NK-92 (cell line): Measurements from ENCODE around the gene VTI1B.
"Not testable (repeated sequence)": the region's sequence is repeated elsewhere in the genome, so short reads cannot be mapped to it uniquely, and the experiment has no call there.

ENCODE experiments used
- DNase-seq: peaks from one replicate; lab custom pipeline; 2025; ENCODE audit not compliant: unreplicated experiment; lab: John Stamatoyannopoulos, UW

The VTI1B gene, protein sequence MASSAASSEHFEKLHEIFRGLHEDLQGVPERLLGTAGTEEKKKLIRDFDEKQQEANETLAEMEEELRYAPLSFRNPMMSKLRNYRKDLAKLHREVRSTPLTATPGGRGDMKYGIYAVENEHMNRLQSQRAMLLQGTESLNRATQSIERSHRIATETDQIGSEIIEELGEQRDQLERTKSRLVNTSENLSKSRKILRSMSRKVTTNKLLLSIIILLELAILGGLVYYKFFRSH

DNA sequence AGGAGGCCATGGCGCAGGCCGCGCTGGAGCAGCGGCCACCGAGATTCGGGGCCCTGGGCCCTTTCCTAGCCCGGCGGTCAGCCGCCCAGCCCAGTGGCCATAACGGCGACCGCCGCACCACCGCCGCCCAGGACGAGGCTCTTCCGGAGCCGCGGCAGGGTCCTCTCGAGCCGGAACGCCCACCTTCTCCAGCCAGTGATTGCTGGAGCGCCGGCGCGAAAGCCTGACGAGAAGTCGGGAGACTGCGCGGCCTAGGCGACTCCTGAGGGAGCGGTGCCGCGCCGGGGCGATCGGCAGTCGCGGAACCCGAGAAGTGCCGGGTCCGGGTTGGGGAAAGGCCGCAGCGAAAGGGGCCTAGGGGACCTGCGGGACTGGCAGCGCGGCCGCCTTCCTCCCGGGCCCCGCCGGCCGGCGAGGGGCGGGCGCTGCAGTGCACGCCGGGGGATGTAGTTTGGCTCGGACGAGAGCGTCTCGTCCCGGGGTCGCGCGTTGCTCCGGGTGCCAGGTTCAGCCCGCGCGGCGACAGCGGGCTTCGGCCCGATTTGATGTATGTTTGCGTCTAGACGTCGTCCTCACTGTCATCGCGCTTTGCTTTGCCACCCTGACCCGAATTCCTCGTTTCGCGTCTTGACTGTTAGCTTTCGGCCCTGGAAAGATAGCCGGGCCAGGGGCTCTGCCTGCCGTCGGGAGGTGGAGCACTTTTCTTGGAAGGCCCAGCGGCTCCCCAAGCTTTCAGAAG lies at the start of gene VTI1B:
TSS of gene VTI1B (minus strand) at position 153 of the 739 bp plus-strand sequence. CDS start at position 10, 143 bp downstream.
- no peak for DNase-seq

- DNase-seq, result no peak
These were observed 47.9 kb upstream of the VTI1B start for GRCh38 chr14:67722293-67722692.

GRCh38 chr14:67721875-67722274 lies 47.4 kb upstream of the VTI1B start:
- DNase-seq, result no peak

DNA sequence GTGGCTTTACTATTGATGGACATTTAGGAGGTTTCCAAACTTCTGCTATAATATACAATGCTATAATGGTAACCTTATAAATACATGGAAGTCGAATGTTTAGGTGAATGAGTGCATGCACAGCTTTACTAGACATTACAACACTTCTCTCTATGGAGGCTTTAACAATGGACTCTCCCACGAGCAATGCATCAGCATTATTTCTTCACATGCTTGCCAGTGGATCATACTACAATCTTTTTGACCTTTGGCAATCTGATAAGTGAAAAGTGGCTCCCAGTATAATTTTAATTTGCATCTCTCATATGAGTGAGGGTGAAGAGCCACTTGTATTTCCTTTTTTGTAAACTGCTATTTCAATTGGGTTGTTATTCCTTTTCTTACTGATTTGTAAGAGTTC lies 45.4 kb upstream of the VTI1B start:
- DNase-seq, result no peak

DNA sequence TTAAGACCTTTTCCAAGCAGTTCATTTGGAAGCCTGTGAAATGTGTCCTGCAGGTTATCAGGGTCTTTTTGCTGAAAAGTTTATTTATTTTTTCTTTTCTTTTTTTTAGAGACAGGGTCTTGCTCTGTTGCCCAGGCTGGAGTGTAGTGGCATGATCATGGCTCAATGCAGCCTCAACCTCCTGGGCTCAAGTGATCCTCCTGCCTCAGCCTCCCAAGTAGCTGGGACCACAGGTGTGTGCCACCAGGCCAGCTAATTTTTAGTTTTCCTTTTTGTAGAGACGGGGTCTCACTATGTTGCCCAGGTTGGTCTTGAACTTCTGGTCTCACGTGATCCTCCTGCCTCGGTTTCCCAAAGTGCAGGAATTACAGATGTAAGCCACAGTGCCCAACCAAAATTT lies 45.0 kb upstream of the VTI1B start:
- DNase-seq, result not testable (repeated sequence)

GRCh38 chr14:67718265-67718664 lies 43.8 kb upstream of the VTI1B start:
- DNase-seq, result no peak

DNA sequence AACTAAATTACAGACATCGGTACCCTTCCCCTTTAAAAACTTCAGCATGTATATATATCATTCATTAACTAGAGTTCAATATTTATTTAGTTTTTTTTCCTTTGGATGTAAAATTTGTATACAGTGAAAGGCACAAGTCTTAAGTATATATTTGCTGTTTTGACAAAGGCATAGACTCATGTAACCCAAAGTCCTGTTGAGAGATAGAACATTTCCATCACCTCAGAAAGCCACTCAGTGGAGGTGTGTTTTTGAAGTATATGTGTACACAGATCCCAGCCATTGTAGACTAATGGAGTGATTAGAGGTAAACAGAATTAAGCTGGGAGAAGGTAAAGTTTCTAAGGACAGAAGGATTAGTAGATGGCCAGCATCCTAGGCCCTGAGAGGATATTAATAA lies 42.6 kb upstream of the VTI1B start:
- DNase-seq, result no peak

- no peak for DNase-seq
These were observed 35.8 kb upstream of the VTI1B start for GRCh38 chr14:67710209-67710608.

- not testable (repeated sequence) for DNase-seq
These were observed 35.4 kb upstream of the VTI1B start for GRCh38 chr14:67709796-67710195.

DNA sequence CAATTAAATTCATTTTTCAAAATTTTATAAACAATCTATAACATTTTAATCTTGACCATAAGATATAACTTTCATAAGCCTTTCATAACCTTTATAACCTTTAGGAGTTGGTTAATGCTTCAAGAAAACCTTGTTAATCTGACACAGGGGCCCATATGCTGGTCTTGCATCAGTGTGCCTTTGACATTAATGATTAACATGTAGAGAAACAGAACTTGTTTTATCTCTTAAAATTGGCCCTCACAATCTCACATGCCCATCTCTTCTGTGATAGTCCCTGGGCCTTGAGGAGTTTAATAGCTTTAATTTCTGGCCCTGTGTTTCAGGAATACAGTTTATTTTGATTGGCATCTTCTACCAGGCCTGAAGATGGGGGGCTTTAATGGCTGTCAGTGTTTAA lies 34.9 kb upstream of the VTI1B start:
- not testable (repeated sequence) for DNase-seq

GRCh38 chr14:67705211-67705610 lies 30.8 kb upstream of the VTI1B start:
- DNase-seq, result no peak

DNA sequence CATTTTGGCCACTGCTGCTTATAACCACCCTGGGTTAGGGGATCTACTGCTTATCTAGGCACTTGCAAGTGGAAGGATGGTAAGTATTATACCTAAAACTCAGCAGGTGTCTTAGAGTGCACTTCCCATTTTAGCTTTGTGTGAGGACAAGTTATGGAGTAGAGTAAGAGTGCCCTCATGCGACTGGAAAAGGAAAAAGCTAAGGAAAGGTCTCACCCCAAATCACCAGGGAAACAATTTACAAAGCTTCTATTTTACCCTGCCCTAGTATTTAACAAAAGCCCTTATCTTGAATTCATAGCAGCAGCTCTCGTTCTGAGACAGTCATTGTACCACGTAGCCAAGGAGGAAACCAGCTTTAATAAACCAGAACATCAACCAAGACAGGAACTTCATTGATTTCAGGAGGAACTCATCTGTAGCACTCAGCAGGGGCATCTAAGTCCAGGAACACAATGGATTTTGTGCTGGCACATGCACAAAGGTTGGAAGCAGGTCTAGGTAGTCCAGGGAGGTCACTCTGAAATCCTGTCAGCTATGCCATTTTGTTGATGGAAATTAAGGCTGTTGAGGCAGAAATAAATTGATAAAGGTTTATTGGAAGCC lies 30.2 kb upstream of the VTI1B start:
- DNase-seq, result no peak

DNA sequence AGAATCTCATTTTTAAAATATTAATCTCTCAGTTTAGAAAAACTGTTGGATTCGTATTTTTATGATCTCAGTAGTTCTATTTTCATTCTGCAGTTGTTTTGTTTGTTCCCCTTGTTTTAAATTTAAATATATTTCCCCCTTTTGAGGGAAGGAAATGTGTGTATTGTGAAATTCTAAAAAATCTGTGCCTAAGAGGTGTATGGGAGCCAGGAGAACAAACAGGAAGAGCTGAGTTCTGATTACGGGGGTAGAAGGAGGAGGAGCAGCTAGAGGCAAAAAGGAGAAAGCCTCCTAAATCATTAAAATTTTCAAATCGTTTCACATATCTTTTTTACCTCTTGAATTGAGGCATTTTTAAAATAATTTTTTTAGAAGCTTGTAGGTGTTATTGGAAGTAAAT lies 29.6 kb upstream of the VTI1B start:
- DNase-seq, result no peak

DNA sequence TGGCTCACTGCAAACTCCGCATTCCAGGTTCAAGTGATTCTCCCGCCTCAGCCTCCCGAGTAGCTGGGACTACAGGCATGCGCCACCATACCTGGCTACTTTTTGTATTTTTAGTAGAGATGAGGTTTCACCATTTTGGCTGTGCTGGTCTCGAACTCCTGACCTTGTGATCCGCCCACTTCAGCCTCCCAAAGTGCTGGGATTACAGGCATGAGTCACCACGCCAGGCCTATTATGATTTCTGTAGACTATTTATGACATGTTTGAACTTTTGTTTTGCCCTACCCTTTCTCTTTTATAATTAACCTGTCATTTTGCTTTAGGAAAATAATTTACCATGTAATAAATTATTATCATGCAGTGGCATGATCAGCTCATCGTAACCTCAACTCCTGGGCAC lies 27.1 kb upstream of the VTI1B start, which contains the start of gene RDH12:
TSS of gene RDH12 (plus strand) at position 395 of the 400 bp plus-strand sequence. CDS start 20,757 bp downstream, outside the sequence.
- DNase-seq, result not testable (repeated sequence)

GRCh38 chr14:67698179-67698578 lies 23.7 kb upstream of the VTI1B start:
- no peak for DNase-seq

DNA sequence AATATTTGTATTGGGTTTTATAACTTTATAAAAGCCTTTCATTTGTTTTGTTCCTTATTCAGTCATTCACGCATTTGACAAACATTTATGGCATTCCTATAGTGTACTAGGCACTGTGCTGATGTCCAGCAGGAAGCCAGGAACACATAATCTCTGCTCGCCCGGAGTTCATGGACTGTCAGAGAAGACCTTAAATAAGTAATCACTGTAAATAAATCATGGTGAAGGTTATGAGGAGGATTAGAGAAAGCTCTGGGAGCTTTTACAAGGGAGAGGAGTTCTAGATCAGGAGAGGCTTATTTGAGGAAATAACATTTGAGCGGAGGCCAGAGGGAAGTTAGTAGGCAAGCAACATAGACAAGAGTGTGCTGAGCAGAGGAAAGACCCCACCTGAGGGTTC lies 22.6 kb upstream of the VTI1B start:
- no peak for DNase-seq

DNA sequence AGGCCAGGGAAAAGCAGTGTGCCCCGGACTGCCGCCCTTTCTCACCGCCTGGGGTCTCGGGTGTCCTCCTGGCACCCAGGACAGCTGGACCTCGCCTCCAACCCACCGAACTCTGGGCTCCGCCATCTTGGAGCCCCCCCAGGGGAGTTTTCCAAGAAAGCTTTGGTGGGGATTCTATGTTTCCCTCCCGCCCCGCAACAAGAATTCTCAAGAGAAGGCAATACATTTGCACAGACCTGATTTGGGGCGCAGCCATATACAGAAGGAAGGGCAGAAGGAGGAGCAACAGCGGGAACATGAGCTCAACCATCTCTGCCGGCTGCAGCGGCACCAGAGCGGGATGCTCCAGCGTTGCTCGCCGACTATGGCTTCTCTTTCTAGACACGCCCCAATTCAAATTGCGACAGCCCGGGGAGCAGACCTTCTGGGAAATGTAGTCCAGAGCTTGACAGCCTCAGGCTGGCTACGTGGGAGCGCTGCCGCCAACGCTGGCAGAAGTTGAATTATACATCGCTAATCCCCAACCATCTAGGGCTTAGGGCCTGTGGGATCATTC lies 21.0 kb upstream of the VTI1B start, which contains the start of gene RDH11:
TSS of gene RDH11 (minus strand) at position 371 of the 556 bp plus-strand sequence. CDS start at position 310, 61 bp downstream.
- no peak for DNase-seq

- no peak for DNase-seq
These were observed 20.5 kb upstream of the VTI1B start for GRCh38 chr14:67694791-67695393.

GRCh38 chr14:67690011-67690410 lies 15.6 kb upstream of the VTI1B start:
- DNase-seq, result no peak

- no peak for DNase-seq
These were observed 9.4 kb upstream of the VTI1B start for GRCh38 chr14:67683842-67684241.

- no peak for DNase-seq
These were observed 6.5 kb upstream of the VTI1B start for GRCh38 chr14:67680941-67681340.
